Measurements from ENCODE around the gene MICU1.
"Not testable (repeated sequence)": the region's sequence is repeated elsewhere in the genome, so short reads cannot be mapped to it uniquely, and the experiment has no call there.

MICU1 gene

GRCh38 chr10:72334196-72334824 is 291.6 kb downstream of the MICU1 start:
- Mint-ChIP-seq H3K27me3 (no peaks in the 10 kb centered on the region), H3K36me3 (peaks cover 40% of the 10 kb centered on the region), H3K27ac (peak overlapping the region; percentile 84), H3K4me3 (peak overlapping the region; percentile 64), H3K4me1 (peaks cover 81% of the 10 kb centered on the region), H3K9me3 (no peaks in the 10 kb centered on the region)
- DNase-seq, result peak; percentile 52
- CTCF ChIA-PET, result interaction anchor here (1.0 to 9.2 kb wide), 11 partner anchors 11 to 286 kb away, joined by 3 to 101 read pairs (median 5); partner anchors contain the start of gene DDIT4

DNA sequence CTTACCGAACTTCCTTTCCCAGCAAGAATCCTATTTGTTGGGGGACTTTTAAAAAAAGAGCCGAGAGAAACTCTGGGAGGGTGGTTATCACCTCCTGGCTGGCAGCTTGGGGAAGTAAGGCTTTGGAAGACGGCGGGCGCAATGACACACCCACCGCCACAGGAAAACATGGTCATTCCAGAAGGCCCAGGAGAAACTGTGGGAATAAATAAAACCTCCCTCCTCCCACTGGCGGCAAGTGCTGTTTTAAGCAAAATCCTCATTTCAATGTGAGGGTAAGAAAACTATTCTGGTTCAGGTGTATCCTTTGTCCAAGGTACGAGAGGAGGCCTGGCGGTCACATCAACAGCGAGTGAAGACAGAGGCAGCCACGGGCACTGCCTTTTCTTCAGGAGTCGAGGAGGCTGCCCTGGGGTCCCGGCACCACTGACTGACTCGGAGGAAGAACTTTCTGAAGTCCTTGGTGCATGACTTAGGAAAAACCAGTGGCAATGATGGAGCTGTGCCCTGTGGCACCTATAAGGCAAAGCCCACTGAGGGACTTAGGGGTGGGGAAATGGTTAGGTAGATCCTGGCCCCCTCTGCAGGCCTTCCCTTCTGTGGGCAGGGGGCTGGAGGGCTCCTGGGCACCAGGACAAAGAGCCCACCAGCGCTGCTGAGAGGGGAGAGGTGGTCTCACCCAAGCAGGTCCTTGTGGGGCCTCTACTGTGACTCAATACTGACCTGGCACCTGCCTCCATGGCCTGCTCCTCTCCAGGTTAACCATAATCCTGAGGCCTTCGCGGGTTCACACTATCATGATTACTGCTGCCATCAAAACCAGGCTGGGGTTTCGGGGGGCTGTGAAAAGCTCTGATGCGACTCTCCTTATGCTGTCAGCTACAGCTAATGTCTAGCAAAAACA is 292.5 kb downstream of the MICU1 start:
- Mint-ChIP-seq H3K27ac (peak overlapping the region; percentile 98), H3K9me3 (no peaks in the 10 kb centered on the region), H3K36me3 (peaks cover 40% of the 10 kb centered on the region), H3K4me3 (peak overlapping the region; percentile 30), H3K27me3 (no peaks in the 10 kb centered on the region), H3K4me1 (peaks cover 89% of the 10 kb centered on the region)
- no peak for DNase-seq
- CTCF ChIA-PET, result interaction anchor here (1.2 to 9.2 kb wide), 7 partner anchors 11 to 285 kb away, joined by 3 to 101 read pairs (median 8); partner anchors contain the start of gene DDIT4

- Mint-ChIP-seq H3K36me3 (peaks cover 38% of the 10 kb centered on the region), H3K9me3 (no peaks in the 10 kb centered on the region), H3K27me3 (no peaks in the 10 kb centered on the region), H3K4me1 (peaks cover 97% of the 10 kb centered on the region), H3K4me3 (peak overlapping the region; percentile 79), H3K27ac (peak overlapping the region; percentile 98)
- no peak for DNase-seq
- CTCF ChIA-PET, result interaction anchor here (1.5 to 9.2 kb wide), 6 partner anchors 12 to 284 kb away, joined by 4 to 99 read pairs (median 6); partner anchors contain the start of gene DDIT4
Observed at GRCh38 chr10:72332423-72333111, 293.3 kb downstream of the MICU1 start.

DNA sequence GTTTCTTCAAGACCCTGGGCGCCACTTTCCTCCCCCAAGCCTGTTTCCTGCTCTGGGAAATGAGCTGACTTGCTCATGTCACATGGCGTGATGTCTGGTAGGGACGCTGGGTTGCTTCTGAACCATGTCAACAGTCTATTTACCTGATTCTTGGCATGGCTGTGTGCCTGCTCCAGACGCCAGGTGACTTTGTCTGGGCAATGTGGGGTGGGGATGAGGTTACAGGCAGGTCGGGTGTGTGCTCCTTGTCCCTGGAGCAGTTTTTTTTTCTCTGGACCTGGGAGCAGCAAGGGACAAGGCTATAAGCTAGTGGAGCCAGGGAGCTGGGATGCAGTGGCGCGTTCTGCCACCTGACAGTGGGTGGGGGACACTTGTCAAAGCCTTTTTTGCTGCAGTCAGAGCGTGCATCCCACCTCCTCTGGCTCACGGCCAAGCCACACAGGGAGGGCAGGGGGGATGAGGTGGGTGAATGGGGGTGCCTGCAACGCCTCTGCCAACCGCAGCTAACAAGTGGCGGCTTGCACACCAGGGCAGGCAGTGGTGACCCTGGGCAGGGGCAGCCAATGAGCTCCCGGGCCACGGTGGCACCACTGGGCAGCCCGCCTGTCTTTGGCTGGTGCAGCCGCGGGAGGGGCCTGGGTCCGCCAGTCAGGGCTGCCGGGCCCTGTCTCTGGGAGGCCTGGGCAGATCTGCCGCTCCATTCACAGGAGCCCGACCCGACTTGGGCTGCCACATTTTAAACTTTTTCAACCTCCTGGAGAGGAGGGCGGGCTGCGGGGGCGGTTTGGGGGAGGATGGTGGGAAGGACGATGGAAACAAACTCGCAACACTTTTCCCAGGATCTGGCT is 294.1 kb downstream of the MICU1 start:
- CTCF ChIA-PET, result interaction anchor here (0.8 to 9.2 kb wide), 6 partner anchors 11 to 283 kb away, joined by 3 to 99 read pairs (median 6); partner anchors contain the start of gene DDIT4
- peaks cover 96% of the 10 kb centered on the region for H3K4me1 Mint-ChIP-seq
- H3K36me3 Mint-ChIP-seq, result peaks cover 35% of the 10 kb centered on the region
- peaks cover 1% of the 10 kb centered on the region for H3K9me3 Mint-ChIP-seq
- peak; percentile 94 for DNase-seq
- no peaks in the 10 kb centered on the region for H3K27me3 Mint-ChIP-seq
- H3K4me3 Mint-ChIP-seq, result peak overlapping the region; percentile 79
- H3K27ac Mint-ChIP-seq, result peak overlapping the region; percentile 98

DNA sequence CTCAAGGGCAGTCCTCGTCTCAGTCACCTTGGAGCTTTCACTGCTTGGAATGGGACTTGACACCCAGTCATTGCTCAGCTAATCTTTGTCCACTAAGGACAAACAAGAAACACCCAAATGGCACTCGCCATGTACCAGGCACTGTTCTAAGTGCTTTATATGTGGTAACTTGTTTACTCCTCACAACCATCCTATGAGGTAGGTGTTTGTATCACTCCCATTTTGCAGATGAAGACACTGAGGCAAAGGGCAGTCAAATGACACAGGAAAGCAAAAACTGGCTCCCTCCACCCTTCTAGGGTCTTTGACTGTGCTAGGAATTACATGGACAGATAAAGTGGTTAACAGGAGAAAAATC is 295.8 kb downstream of the MICU1 start:
- H3K4me1 Mint-ChIP-seq, result peaks cover 88% of the 10 kb centered on the region
- DNase-seq, result no peak
- H3K4me3 Mint-ChIP-seq, result peak overlapping the region; percentile 47
- H3K27me3 Mint-ChIP-seq, result no peaks in the 10 kb centered on the region
- H3K36me3 Mint-ChIP-seq, result peaks cover 33% of the 10 kb centered on the region
- CTCF ChIA-PET, result interaction anchor here (0.6 to 5.8 kb wide), 12 partner anchors 8 to 281 kb away, joined by 3 to 61 read pairs (median 3); partner anchors contain the start of gene DDIT4
- peak overlapping the region; percentile 98 for H3K27ac Mint-ChIP-seq
- H3K9me3 Mint-ChIP-seq, result peaks cover 8% of the 10 kb centered on the region

DNA sequence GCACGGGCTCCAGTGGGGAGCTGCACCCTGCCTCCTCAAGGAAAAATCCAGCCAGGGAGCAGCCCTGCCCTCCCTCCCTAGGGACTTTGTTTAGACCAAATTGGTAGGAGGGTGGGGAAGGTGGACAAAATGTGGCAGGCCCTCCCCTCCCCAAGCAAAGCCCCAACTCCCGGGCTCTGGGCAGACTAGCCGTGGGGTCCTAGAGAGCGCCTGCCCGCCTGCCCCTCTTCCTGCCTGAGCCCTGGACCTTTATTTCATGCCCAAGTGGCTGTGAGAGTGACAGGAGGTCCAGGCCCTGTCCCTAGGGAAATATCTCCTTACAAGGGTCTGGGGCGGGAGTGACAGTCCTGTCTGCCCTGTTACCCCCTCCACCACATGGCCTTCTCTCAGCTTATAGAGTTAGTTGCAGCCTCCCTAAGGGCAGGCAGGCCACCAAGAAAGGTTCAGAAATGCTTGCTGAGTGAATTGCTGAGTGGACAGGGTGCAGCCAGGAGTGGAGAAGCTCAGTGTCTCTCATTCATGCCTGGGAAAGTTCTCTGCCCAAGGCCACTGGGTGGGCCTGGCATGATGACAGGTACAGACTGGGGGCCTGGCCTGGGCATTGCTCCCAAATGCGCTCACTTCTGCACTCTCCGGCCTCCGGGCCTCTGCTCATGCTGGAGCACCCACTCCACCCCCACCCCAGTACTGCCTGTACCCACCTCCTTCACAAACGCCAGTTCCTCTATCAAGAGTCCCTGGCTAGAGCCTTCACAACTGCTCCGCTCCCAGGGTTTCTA is 296.4 kb downstream of the MICU1 start:
- Mint-ChIP-seq H3K36me3 (peaks cover 32% of the 10 kb centered on the region), H3K4me1 (peaks cover 88% of the 10 kb centered on the region), H3K27ac (peak overlapping the region; percentile 98), H3K9me3 (peaks cover 8% of the 10 kb centered on the region), H3K4me3 (peak overlapping the region; percentile 47), H3K27me3 (no peaks in the 10 kb centered on the region)
- CTCF ChIA-PET, result interaction anchor here (0.7 to 5.8 kb wide), 11 partner anchors 9 to 281 kb away, joined by 3 to 61 read pairs (median 3); partner anchors contain the start of gene DDIT4
- no peak for DNase-seq

- H3K4me3 Mint-ChIP-seq, result peak overlapping the region; percentile 98
- CTCF ChIA-PET, result interaction anchor here (0.7 to 5.8 kb wide), 8 partner anchors 7 to 280 kb away, joined by 3 to 61 read pairs (median 5); partner anchors contain the start of gene DDIT4
Observed at GRCh38 chr10:72328829-72329204, 297.1 kb downstream of the MICU1 start.

GRCh38 chr10:72328045-72328828 is 297.6 kb downstream of the MICU1 start:
- DNase-seq, result no peak
- peaks cover 87% of the 10 kb centered on the region for H3K4me1 Mint-ChIP-seq
- H3K9me3 Mint-ChIP-seq, result peaks cover 8% of the 10 kb centered on the region
- H3K4me3 Mint-ChIP-seq, result peak overlapping the region; percentile 98
- CTCF ChIA-PET, result interaction anchor here (0.8 to 5.8 kb wide), 11 partner anchors 8 to 201 kb away, joined by 3 to 61 read pairs (median 5); partner anchors contain the start of gene DDIT4
- no peaks in the 10 kb centered on the region for H3K27me3 Mint-ChIP-seq
- H3K36me3 Mint-ChIP-seq, result peaks cover 25% of the 10 kb centered on the region
- peak overlapping the region; percentile 97 for H3K27ac Mint-ChIP-seq

More at GRCh38 chr10:72328829-72329204, 297.1 kb downstream of the MICU1 start:
- peak; percentile 61 for DNase-seq
- H3K27me3 Mint-ChIP-seq, result no peaks in the 10 kb centered on the region
- H3K27ac Mint-ChIP-seq, result peak overlapping the region; percentile 97
- peaks cover 8% of the 10 kb centered on the region for H3K9me3 Mint-ChIP-seq
- peaks cover 87% of the 10 kb centered on the region for H3K4me1 Mint-ChIP-seq
- peaks cover 27% of the 10 kb centered on the region for H3K36me3 Mint-ChIP-seq

GRCh38 chr10:72326665-72327603 is 298.9 kb downstream of the MICU1 start:
- H3K36me3 Mint-ChIP-seq, result peaks cover 19% of the 10 kb centered on the region

DNA sequence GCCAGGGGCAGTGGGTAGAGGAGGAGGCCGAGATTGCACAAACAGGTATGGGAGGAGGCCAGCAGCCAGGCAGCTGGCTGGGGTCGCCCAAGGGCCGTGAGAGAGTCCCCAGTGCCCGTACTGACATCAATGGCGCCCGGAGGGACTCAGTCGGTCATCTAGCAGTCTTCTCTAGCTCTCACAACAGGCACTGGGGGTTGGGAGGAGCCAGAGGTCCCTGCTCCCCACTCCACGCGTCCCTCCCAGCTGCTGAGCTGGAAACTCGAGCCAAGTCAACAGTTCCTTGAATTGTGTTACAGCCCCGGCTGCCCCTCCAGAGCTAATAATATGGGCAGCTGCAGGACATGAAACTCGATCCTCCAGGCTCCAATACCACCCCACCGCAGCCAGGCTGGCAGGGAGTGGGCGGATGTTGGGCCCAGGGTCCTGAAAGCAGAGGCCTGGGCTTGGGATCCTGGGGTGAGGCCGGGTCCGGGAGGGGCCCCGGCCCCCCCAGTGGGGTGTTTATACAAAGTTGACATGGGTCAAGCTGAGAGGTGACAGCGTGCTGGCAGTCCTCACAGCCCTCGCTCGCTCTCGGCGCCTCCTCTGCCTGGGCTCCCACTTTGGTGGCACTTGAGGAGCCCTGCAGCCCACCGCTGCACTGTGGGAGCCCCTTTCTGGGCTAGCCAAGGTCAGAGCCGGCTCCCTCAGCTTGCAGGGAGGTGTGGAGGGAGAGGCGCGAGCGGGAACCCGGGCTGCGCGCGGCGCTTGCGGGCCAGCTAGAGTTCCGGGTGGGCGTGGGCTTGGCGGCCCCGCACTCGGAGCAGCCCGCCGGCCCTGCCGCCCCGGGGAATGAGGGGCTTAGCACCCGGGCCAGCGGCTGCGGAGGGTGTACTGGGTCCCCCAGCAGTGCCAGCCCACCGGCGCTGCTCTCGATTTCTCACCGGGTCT is 300.4 kb downstream of the MICU1 start:
- H3K9me3 Mint-ChIP-seq, H3K27me3 Mint-ChIP-seq, DNase-seq, H3K4me3 Mint-ChIP-seq: not testable (repeated sequence)
- Mint-ChIP-seq H3K4me1 (peaks cover 87% of the 10 kb centered on the region), H3K36me3 (peaks cover 19% of the 10 kb centered on the region), H3K27ac (peak overlapping the region; percentile 76)
- CTCF ChIA-PET, result interaction anchor here (0.6 to 5.8 kb wide), 20 partner anchors 9 to 219 kb away, joined by 3 to 61 read pairs (median 5); partner anchors contain the start of gene DDIT4

More at GRCh38 chr10:72326665-72327603, 298.9 kb downstream of the MICU1 start:
- CTCF ChIA-PET, result interaction anchor here (0.6 to 5.8 kb wide), 24 partner anchors 9 to 221 kb away, joined by 3 to 61 read pairs (median 5); partner anchors contain the start of gene DDIT4
- peak overlapping the region; percentile 97 for H3K27ac Mint-ChIP-seq
- DNase-seq, result peak; percentile 84
- H3K4me3 Mint-ChIP-seq, result peak overlapping the region; percentile 98
- peaks cover 87% of the 10 kb centered on the region for H3K4me1 Mint-ChIP-seq
- not testable (repeated sequence) for H3K9me3 Mint-ChIP-seq, H3K27me3 Mint-ChIP-seq

Data from activated naive CD4-positive, alpha-beta T cell treated with anti-CD3 and anti-CD28 coated beads, Interleukin-2, amount 10 ng/mL, durations not matched to agents 7 days and 5 days (primary cell).